Medulla oblongata (tissue), 1 donor: Measurements from ENCODE around the gene AJAP1.
"Not testable (repeated sequence)": the region's sequence is repeated elsewhere in the genome, so short reads cannot be mapped to it uniquely, and the experiment has no call there.

Experiments
- DNase-seq: peaks from one replicate; pipeline ENCODE4 v3.0.0-alpha.2; 2015; ENCODE audit errors: extremely low spot score

AJAP1 gene, protein sequence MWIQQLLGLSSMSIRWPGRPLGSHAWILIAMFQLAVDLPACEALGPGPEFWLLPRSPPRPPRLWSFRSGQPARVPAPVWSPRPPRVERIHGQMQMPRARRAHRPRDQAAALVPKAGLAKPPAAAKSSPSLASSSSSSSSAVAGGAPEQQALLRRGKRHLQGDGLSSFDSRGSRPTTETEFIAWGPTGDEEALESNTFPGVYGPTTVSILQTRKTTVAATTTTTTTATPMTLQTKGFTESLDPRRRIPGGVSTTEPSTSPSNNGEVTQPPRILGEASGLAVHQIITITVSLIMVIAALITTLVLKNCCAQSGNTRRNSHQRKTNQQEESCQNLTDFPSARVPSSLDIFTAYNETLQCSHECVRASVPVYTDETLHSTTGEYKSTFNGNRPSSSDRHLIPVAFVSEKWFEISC

DNA sequence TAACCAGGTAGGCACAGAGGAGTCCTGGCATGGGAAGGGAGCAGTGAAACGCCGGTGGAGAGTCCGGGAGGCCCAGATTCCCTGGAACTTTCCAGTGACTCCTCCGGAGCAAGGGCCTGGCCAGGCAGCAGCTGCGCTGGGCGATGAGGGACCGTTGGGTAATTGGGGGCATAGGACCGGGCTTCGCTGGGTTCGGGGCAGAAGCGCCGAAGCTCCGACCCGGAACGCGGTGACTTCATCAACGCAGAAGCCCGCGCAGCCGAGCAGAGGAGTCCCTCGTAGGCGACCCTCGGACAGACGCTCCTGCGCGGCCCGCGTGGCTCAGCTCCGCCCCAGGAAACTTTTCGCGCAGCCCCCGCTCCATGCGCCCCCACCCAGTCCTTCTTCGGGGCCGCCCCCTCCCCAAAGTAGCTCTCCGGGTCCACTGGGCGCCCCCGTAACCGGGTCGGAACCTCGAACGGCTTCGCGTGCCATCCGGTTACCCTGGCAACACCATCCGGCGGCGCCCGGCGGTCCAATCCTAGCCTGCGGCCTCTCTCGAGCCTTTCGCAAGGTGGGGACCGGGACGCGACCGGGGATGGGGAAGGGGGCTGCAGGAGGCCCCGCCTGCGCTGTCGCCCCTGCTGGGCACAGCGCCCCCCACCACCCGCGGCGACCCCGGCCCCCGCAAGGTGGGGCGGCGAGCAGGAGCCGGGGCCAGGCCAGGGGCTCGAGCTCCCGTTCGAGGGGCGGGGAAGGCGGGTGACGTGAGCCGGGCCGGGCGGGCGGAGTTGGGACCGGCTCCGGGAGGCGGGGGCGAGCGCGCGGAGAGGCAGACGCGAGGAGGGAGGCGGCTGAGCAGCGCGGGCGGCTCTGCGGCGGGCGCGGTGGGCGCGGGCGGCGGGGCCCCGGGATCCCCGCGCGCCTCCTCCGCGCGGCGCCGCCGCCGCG lies at the start of gene AJAP1:
AJAP1 (plus strand) TSS at position 814 of the 930 bp plus-strand sequence. CDS start 817 bp downstream, outside the sequence.
- no peak for DNase-seq

DNA sequence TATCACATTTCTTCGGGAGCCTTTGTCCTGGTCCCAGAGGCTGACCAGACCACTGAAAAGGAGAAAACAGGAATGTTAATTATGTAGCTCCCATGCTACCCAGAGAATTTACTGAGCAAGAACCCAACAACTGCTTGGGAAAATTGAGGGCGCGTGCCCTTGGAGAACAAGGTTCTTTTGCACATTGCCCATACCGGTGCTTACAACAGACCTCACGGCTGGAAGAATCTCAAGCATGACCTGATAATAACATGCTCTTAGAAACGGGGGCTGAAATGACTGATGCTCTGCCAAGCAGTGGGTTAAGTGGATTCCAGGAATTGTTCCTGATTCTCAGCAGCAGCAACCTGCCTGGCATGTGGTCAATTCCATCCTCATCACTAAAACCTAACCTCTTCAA lies 49.3 kb upstream of the AJAP1 start:
- DNase-seq: no peak

DNA sequence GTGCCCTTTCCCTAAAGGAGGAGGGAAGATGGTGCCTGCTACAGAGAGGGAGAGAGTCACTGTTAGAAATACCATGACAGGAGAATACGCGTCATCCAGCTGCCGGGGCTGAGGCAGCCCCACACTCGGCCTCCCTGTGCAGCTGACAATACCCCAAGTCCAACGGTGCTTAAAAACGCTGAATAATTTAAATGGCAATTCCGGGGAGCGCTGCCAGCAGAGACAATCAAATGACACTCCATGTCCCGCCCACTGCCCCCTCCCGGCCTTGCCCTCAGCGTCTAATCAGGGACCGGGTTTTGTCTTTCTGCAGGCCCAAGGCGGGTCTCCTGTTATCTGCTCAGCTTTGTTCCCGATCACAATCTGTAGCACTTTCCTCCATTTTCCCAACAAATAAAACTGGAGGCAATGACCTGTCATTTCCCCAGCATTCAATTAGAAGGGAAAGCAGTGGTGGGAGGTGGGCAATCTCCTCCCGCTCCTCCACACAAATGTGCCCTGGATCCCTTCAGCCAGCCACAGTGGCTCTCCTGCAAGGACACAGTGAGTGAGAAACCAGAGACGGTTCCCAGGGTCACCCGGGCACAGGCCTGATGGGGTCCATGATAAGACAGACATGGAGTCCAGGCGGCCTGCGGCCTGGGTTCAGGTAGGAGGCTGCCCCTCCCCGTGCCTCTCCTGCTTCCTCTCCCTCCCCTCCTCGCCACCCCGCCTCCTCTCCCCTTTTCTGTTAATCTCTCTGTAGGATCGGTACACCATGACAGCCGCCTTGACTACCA lies 42.7 kb upstream of the AJAP1 start:
- no peak for DNase-seq

DNA sequence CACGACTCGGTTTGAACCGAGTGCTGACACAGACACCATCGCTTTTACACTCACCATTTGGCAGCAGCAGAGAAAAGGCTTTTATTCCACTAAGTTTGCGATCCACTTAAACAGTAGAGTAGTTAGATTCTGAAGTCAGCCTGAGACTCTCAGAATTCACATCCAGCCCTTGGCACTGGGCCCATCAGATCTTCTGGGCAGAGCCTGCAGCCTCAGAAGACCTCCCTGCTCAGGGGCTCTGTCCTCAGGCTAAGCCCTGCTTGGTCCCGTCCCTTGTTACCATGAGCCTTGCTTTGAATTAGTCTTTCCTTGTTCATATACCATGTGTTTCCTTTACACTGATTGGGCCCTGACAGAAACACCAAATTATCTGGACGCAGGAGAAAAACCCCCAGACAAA lies 41.4 kb upstream of the AJAP1 start:
- DNase-seq: no peak

DNA sequence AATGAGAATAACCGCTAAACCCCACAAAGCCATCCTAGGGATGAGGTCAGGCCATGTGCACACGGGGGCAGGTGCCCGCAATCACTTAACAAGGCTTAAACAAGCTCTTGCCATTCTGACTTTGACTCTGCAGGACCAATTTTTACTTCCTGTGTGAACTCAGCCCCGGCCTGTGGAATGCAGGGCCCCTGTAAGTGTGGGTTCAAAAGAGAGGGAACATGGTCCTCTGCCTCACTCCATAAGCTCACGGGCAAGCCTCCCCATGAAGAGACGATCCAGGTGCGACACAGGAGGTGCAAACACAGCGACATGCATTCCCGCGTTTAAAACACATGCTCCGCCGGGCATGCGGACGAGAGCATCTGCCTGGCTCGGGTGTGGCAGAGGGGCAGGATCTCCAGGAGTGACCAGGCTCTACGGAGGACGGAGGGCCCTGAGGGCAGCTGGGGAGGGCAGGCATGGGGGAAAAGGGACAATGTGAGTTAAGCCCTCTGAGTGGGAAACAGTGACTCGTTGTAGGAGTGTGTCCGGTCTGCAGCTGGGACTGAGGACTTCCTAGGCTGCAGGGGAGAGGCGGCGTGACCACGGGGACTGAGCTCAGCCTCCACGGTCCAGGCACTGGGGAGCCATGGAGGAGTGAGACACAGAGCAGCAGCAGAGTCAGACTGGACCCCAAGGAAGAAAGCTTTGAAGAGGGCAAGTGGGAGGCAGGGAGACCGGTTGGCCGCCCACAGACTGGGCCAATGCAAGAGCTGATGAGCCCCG lies 40.6 kb upstream of the AJAP1 start:
- no peak for DNase-seq

DNA sequence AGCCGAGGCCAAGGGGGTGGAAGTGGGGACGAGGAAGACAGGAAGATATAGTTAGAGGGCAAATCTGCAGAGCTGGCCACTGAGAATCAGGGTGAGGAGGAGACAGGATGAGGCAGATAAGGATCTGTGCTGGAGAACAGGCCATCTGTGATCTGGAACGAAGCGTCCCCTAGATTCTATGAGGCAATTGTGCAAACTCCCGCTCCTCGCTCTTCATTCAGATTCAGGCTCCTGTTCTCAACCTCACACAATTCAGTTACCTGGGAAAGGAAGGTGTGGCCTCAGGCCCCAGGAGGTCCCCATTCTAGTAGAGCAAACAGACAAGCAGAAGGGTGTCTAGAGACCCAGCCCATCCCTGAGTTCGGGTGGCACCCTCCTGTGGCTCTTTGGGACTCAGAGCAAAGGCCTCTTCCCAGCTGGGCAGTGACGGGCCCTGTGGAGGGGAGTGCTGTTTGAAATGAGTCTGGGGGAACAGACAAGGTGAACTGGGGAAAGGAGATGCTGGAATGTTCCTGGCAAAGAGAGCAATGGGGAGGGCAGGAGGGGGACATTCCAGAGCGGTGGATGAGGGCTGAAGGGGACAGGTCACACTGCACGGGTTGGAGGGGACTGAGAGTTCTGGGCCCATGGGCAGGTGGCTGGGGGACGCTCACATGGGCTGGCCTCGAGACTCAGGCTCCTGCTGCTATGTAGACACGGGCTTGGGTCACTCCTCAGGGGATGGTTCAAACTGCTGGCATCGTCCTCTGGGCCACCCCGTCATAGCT lies 39.9 kb upstream of the AJAP1 start:
- no peak for DNase-seq

DNA sequence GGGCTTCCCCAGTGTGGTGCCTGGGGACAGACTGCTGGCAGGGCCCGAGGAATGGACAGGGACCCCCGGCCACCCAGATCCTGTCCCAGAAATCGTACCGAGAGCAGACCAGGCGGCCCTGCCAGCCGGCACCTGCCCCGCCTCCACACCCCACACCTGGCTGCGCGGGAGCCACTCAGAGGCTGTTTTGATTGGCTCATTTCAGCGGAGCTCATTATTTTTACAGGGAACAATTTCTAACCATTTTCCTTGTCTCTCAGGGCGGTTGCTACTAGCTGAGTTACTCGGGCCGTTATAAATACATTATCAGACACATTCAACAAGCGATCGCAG lies 39.3 kb upstream of the AJAP1 start:
- no peak for DNase-seq

DNA sequence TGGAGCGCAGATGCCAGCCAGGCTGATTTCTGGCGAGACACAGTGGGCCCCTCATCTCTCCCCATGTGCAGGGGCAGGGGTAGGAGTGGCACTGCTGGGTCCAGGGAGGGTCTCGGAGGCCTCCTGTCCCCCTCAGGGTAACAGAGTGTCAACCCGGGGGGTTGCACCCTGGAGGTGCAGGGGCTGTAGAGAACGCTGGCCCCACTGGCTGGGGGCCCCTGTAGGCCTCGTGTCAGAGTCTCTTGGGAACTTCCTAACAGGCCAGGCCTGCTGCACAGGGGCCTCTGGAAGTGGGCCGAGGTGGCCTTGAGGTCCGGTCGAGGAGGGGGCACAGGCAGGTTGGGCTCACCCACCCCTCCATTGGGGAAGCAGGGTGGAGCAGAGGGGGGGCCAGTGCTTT lies 38.9 kb upstream of the AJAP1 start:
- no peak for DNase-seq

DNA sequence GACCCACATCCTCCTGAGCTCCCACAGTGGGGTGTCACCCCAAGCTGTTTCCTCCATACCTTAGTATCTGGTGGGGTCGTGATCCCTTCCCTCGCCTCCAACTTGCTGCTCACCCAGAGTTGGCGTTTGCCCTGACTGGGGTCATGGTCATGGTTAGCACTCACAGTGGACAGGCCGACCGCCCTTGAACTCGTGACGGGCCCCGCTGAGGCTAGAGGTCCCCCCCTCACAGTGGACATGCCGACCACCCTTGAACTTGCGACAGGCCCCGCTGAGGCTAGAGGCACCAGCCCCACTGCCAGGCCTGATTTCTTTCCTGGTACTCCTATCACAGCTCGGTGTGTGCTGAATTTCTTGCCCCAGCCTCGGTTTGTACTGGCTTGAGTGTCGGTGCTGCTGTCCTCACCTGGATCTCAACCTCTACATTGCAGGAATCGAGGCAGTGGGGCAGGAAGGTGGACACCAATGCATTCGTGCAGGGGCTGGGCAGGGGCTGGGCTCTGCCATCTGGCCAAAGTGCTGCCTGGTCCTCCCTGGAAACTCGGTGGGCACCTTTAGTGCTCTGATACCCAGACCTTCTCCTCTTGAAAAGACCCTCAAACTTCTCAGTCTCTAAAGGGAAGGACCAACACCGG lies 37.5 kb upstream of the AJAP1 start:
- DNase-seq: no peak

DNA sequence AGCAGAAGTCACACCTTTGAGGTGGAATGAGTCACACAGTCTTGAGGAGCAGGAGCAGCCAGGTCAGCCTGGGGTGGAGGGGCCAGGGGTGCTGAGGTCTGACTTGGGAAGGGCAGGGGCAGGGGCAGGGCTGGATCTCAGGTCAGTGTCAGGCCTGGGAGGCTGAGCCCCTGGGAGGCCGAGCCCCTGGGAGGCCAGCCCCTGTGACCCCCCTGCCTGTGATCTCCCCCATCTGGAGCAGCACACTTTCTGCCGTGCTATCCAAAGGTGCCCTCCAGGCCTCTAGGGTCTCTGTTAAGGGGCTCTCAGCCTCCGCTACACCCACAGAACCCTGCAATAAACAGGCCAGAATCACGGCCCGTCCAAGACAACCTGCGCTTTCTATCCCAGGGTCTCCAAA lies 36.9 kb upstream of the AJAP1 start:
- no peak for DNase-seq

DNA sequence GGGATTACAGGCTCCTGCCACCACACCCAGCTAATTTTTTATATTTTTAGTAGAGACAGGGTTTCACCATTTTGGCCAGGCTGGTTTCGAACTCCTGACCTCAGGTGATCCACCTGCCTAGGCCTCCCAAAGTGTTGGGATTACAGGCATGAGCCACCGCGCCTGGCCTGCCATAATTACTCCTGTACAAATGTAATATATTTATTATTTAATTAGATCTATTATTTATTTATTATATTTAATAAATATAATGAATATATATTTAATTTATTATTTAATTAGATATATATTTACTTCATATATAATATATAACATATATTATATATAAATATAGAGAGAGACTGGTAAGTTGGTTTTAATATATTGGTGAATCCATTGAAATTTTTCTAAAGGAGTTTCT lies 35.6 kb upstream of the AJAP1 start:
- DNase-seq: not testable (repeated sequence)

DNA sequence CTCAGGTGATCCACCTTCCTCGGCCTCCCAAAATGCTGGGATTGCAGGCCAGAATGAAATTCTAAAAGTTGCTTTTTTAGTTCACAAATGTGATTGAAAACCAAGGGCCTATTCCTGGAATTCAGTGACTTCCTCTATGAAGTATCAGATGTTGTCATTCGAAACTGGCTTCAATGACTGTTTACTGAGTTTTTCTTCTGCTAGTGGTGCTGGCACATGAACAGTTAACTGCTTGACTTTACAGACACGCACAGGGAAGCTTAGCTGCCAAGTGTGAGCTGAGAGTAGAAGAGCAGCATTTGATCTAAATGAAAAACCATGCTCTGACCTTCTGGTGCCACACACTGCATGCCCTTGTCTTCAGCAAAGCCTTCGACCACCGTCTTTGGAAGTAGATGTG lies 32.8 kb upstream of the AJAP1 start:
- DNase-seq: no peak

DNA sequence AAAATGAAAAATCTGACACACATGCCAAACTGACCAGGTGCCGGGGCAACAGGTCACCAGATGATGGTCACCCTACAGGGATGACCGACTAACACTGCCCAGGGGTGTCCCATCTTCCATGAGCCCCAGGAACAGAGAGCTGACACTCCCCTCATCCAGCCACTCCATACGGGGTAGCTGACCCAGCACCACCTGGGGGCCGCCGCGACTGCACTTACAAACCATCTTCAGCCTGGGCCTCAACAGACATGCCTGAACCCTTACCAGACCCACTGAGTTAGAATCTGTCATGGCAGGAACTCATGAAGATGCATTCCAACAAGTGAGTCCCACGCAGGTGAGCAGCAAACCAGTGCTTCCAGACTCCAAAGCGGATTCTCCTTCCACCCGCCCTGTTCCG lies 31.6 kb upstream of the AJAP1 start:
- DNase-seq: no peak

DNA sequence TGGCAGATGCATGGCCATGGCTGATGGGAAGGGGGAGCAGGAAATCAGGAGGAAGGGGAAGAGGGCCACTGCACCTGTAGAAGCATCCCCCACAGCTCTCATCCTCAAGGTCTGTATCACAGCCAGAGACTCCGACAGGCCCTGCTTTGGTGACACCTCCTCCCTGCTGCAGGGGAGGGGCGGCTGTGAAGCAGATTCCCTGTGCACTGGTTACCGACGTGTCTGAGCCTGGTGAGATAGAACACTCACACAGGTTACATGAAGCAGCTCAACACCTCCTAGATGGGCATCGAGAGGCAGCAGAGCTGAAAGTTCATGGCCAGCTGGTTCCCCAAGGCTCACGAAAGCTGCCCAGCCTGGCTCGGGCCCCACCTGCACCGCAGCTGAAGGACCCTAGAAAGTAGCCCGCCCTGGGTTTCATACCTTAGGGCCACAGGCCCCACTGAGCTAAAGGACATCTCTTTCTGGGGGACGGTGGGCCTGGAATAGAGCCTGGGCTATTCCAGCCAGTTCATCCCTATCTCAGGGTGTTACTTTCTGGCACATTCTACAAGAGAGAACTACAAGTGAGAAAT lies 30.2 kb upstream of the AJAP1 start:
- DNase-seq: no peak

DNA sequence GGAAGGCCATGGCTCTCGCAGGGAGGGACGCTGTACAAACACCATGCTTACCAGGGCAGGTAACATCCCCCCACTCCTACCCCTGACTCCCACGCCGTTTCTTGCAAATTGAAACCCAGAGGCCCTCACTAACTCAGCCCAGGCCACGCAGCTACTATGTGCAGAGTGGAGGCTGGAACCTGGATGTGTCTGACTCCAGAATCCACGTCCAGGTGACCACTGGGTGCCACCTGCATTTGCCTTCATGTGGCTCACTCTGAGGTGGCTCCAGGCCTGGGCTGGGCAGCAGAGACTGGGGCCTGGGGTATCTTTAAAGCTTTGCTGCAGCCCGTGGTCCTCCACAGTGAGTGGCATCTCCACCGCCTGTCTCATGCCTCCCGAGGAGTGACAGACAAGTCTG lies 29.6 kb upstream of the AJAP1 start:
- DNase-seq: no peak

DNA sequence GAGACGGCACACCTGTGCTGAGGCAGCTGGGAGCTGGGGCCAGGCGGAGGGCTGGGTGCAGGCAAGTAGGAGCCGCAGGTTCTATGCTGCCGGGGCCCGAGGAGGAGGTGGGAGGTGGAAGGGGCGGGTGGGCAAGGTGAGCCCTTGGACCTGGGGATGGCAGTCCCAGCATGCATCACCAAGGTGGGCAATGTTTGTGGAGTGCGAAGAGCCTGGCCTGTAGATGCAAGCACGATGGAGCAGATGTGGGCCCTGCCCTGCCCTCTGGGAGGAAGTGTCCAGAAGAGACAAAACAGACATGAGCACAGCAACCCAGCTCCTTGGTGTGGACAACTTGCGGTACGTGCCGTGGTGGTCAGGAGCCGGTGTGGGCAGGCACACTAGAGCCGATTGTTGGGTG lies 28.3 kb upstream of the AJAP1 start:
- no peak for DNase-seq

DNA sequence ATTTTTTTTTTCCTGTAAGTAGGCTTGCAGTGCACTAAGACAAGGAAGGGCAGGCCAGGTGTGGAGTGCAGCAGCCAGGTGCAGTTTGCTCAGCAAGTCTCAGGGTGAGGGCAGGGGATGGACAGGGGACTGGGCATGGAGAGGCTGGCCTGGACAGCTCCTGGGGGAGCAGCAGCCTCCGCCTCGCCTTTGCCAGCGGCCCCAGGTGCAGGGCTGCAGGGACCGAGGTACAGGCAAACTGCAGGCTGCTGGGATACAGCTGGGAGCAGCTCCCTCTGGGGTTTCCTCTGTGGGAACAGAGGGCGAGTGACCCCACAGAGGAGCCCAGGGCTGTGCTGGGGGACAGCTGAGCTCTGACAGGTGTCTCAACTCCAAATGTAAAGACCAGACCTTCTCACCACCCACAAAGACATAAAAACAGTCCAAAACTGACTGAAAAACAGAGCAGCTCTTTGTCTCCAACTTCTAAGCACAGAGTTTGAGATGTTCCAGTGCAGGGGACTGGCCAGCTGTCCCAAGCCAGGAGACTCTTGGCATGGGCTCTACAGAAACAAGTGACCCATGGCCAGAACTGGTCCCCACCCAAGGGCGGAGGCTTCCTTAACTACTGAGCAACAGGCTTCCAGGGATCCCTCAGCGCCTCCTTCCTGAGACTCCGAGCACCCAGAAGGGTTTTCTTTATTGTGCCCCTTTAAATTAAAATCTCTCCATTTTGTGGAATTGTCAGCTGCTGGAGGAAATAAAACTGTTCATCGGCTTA lies 27.7 kb upstream of the AJAP1 start:
- DNase-seq: no peak

DNA sequence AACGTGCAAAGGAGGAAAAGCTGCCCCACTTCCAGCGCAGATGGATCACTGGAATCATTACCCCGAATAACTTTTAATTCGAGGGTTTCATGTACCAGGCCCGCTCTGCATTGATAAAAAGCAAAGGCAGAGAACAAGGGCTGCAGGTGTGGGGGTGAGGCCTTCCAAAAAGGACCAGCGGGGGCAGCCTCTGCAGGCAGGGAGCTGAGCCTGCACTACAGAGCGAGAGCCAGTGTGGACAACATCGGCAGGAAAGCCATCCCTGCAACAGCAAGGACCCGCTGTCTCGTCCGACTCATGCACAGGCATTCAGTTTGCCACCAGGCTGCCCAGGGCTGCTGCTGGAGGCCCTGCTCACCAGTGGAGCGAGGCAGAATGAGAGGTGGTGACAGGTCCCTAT lies 27.1 kb upstream of the AJAP1 start:
- DNase-seq: no peak

DNA sequence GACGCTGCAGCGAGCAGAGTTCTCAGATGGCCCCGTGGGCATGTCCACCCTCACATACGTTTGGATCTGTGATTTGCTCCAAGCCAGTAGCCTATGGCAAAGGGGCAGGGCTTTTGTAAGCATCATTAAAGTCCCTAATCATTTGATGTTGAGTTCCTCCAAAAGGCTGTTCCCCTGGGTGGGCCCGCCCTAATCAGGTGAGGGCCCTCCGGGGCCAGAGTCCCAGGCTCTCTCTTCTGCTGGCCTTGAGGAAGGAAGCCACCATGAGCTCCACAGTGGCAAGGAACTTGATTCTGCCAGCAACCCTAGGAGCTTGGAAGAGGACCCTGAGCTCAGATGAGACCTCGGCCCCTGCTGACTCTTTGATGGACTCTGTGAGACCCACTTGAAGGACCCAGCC lies 25.4 kb upstream of the AJAP1 start:
- DNase-seq: no peak
